Ishikawa (cell line): ENCODE measurements around the gene RBPJ.

Experiments
- CEBPB ChIP-seq: IDR thresholded peaks from 2 replicates; pipeline ENCODE4 v1.6.1; 2012
- CREB1 ChIP-seq: IDR thresholded peaks from 2 replicates; pipeline ENCODE4 v1.6.1; 2012; ENCODE audit warnings: low read depth
- EP300 ChIP-seq: IDR thresholded peaks from 2 replicates; pipeline ENCODE4 v1.6.1; 2012; ENCODE audit warnings: borderline replicate concordance
- FOXM1 ChIP-seq: IDR thresholded peaks from 2 replicates; pipeline ENCODE4 v1.6.1; 2012; ENCODE audit warnings: low read depth, borderline replicate concordance
- NFIC ChIP-seq: IDR thresholded peaks from 2 replicates; pipeline ENCODE4 v1.6.1; 2012
- RAD21 ChIP-seq: IDR thresholded peaks from 2 replicates; pipeline ENCODE4 v1.6.1; 2012; ENCODE audit warnings: low read depth
- TAF1 ChIP-seq: IDR thresholded peaks from 2 replicates; pipeline ENCODE4 v1.6.1; 2012; ENCODE audit warnings: low read depth, mild to moderate bottlenecking
- TEAD4 ChIP-seq: IDR thresholded peaks from 2 replicates; pipeline ENCODE4 v1.6.1; 2012
- YY1 ChIP-seq: IDR thresholded peaks from 2 replicates; pipeline ENCODE4 v1.6.1; 2012; ENCODE audit warnings: low read depth
- ZBTB7A ChIP-seq: IDR thresholded peaks from 2 replicates; pipeline ENCODE4 v1.6.1; 2012; ENCODE audit warnings: low read depth
- TF ChIP-seq, protein P1 (sequence below): IDR thresholded peaks from 2 replicates; pipeline ENCODE4 v1.6.1; 2012

- TF ChIP-seq ZBTB7A, result no peak
- no peak for TF ChIP-seq CEBPB
- no peak for TF ChIP-seq EP300
- TF ChIP-seq CREB1, result no peak
- no peak for TF ChIP-seq YY1
- TF ChIP-seq TEAD4, result no peak
- TF ChIP-seq, protein P1, sequence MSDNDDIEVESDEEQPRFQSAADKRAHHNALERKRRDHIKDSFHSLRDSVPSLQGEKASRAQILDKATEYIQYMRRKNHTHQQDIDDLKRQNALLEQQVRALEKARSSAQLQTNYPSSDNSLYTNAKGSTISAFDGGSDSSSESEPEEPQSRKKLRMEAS, result no peak
- TF ChIP-seq FOXM1, result no peak
- TF ChIP-seq RAD21, result no peak
- TF ChIP-seq TAF1, result no peak
- TF ChIP-seq NFIC, result no peak
These were observed 139.1 kb downstream of the RBPJ start for GRCh38 chr4:26459756-26460530.
